ENCODE data around the gene KCNN4.

DNA sequence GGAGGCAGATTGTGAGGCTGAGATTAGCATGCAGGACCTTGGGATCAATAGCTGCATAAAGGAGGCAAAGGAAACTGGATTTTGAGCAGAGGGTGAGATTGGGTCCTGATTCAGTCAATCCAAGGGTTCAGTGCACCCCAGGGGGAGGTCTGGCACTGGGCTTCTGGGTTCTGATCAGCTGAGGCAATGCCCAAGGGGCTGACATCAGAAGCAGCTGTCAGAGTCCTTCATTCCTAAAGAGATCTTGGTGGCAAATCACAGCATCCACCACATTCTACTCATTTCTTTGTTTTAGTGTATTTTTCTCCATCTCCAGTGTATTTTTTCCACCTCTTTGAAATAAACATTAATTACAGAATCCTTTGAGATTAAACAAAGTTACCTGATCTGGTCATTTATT, 26.9 kb upstream of the KCNN4 start:
- TF ChIP-seq, protein P1, sequence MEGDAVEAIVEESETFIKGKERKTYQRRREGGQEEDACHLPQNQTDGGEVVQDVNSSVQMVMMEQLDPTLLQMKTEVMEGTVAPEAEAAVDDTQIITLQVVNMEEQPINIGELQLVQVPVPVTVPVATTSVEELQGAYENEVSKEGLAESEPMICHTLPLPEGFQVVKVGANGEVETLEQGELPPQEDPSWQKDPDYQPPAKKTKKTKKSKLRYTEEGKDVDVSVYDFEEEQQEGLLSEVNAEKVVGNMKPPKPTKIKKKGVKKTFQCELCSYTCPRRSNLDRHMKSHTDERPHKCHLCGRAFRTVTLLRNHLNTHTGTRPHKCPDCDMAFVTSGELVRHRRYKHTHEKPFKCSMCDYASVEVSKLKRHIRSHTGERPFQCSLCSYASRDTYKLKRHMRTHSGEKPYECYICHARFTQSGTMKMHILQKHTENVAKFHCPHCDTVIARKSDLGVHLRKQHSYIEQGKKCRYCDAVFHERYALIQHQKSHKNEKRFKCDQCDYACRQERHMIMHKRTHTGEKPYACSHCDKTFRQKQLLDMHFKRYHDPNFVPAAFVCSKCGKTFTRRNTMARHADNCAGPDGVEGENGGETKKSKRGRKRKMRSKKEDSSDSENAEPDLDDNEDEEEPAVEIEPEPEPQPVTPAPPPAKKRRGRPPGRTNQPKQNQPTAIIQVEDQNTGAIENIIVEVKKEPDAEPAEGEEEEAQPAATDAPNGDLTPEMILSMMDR (conservative IDR thresholded peaks at IDR 0.05; ENCODE audit: low read depth, low read length): no peak
- TF ChIP-seq EZH2 (IDR thresholded peaks at IDR 0.05; ENCODE audit: borderline replicate concordance, low read depth, low read length, poor library complexity, severe bottlenecking): no peak

Data from A673 (cell line).